ENCODE data around the gene VPS35L. TPM values are rescaled to one million over a fixed set of nuclear protein-coding genes. Genes with fewer than 3 reads are reported as not detected.
"Not testable (repeated sequence)": the region's sequence is repeated elsewhere in the genome, so short reads cannot be mapped to it uniquely, and the experiment has no call there.

VPS35L gene
- total RNA-seq, 2 donors from 2014 or later = 31.3 to 34.3 TPM

GRCh38 chr16:19716183-19716582 lies 160.7 kb downstream of the VPS35L start:
- intact Hi-C loops (cut with DNase I) = loop anchor here in 1 of 2 donors (10.0 kb wide), 1 partner anchor 169 kb away; the partner anchor contains the start of gene GPRC5B
- no peak for DNase-seq
- no peak for ATAC-seq

DNA sequence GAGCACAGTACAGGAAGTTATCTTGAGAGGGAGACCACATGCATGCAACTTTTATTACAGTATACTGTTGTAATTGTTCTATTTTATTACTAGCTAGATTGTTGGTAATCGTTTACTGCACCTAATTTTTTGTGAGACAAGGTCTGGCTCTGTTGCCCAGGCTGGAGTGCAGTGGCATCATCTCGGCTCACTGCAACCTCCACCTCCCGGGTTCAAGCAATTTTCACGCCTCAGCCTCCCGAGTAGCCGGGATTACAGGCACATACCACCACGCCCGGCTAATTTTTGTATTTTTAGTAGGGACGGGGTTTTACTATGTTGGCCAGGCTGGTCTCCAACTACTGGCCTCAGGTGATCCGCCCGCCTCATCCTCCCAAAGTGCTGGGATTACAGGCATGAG lies 161.2 kb downstream of the VPS35L start:
- not testable (repeated sequence) for ATAC-seq
- intact Hi-C loops (cut with DNase I) = loop anchor here in 1 of 2 donors (10.0 kb wide), 1 partner anchor 168 kb away; the partner anchor contains the start of gene GPRC5B

DNA sequence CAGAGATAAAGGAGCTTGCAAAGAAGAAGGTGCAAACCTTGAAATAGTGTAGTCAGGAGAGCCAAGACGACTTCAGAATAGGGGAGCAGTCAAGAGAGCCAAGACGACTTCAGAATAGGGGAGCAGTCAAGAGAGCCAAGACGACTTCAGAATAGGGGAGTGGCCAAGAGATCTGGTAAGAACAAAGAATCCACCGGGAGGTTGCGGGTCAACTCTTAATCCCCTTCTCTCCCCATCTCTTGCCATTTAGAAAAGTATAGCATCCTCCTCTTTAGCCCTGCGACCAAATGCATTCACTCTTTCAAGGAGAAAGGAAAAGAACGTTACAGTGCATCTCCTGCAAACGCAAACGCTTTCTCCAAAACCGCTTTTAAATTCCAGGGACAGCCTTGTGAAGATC lies 161.8 kb downstream of the VPS35L start:
- ATAC-seq (no peak), DNase-seq (no peak)
- intact Hi-C loops (cut with DNase I) = loop anchor here in 1 of 2 donors (10.0 kb wide), 1 partner anchor 167 kb away; the partner anchor contains the start of gene GPRC5B

More for the DNA sequence above, 161.2 kb downstream of the VPS35L start:
- not testable (repeated sequence) for DNase-seq

DNA sequence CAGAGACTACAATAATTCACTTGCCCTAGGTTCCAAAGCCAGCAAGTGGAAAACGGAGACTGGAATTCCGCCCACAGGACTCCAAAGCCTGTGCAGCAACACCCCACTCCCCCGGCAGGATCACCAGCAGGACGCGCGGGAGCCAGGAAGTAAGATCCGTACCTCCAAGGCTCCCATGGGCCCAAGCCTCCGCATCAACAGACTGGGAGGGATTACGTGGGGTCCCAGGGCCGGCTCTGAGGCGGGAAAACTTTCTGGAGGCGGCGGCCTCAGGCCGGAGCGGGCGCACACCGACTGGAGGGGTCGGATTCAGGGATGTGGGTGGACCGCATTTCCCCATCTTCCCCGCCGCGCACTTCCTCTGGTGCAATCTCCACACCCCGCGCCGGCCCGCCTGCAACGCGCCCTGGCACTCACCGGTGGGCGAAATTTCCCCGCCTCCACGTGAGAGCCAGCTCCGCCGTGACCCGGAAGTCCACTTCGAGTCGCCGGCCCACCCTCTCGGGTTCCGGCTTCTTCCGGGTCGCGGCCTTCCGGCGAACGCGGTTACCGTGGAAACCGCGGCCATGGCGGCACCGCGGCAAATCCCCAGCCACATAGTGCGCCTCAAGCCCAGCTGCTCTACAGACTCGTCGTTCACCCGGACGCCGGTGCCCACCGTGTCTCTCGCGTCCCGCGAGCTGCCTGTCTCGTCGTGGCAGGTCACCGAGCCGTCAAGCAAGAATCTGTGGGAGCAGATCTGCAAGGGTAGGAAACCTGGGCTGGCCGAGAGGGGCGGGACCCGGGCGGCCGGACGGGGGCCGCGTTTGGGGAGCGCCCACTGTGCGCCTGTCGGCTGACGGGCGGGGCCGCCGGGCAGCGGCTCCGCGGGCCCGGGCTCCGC lies 162.5 kb downstream of the VPS35L start, which contains the start of the genes IQCK and KNOP1:
Gene IQCK (plus strand): TSS at position 531 of the 883 bp plus-strand sequence. CDS start 36 bp downstream, at position 567.
Gene KNOP1 (minus strand): TSS at position 487 of the 883 bp plus-strand sequence. CDS start 3,192 bp downstream, outside the sequence.
- DNase-seq = peak; percentile 95
- intact Hi-C loops (cut with DNase I) = loop anchor here (2.0 to 10.0 kb wide), 2 partner anchors 167 kb away; partner anchors contain the start of gene GPRC5B (in 2 of the 2)
- peak; percentile 98 for ATAC-seq

DNA sequence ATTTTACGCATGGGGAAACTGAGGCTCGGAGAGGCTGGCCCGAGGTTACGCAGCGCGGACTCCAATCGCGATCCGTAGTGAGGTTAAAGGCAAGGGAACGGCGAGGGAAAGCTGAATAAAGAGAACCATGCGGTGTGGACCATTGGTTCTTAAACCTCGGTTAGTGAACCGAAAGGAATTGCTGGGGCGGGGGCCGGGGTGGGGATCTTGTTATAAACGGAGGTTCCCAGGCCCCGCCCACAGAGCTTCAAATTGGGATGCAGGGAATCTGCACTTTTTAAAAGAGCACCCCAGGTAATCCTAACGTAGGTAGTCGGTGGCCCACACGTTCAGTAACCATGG lies 163.1 kb downstream of the VPS35L start:
- intact Hi-C loops (cut with DNase I) = loop anchor here (2.0 to 10.0 kb wide), 2 partner anchors 166 kb away; partner anchors contain the start of gene GPRC5B (in 2 of the 2)
- ATAC-seq = no peak
- no peak for DNase-seq

DNA sequence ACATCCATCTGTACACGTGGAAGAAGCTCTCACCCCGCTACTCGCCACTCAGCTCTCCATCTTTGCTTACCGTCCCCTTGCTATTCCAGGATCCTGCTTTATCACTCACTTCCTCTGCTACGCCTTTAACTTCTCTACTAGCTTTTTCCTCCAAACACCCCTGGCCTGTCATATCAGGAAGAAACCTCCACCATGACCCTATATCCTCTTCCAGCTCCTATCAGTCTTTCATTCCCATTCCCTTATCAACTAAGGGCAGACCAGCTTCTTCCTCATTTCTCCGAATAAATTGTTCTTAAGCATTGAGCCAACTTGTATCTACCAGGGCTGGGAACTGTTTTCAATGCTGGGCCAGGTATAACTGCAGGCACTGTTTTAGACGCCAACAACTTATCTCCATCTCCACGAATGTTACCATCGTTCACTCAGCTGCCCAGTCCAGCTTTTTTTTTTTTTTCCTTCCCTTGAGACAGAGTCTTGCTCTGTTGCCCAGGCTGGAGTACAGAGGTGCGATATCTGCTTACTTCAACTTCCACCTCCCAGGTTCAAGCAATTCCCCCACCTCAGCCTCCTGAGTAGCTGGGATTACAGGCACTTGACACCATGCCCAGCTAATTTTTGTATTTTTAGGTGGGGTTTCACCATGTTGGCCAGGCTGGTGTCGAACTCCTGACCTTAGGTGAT lies 166.9 kb downstream of the VPS35L start:
- intact Hi-C loops (cut with DNase I) = no loop called here
- no peak for DNase-seq
- no peak for ATAC-seq

DNA sequence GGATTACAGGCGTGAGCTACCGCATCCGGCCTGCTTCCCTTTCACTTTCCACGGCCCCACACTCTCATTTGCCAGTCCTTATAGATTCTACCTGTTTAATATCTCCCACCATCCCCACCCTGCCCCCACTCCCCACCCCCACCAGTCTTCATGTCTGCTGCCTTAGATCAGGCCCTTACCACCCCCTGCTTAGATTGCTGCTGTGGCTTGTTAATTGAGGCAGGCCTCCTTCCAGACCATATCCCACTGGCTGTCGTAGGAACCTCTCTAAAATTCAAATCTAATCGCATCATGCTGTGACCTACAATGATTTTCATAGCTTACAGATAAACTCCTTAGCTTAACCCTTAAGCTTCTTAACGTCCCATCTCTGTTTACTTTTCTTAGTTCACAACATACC lies 167.5 kb downstream of the VPS35L start:
- DNase-seq (no peak), ATAC-seq (no peak)
- intact Hi-C loops (cut with DNase I) = no loop called here

GRCh38 chr16:19728636-19728965 lies 173.1 kb downstream of the VPS35L start:
- no peak for ATAC-seq
- no peak for DNase-seq
- intact Hi-C loops (cut with DNase I) = no loop called here

DNA sequence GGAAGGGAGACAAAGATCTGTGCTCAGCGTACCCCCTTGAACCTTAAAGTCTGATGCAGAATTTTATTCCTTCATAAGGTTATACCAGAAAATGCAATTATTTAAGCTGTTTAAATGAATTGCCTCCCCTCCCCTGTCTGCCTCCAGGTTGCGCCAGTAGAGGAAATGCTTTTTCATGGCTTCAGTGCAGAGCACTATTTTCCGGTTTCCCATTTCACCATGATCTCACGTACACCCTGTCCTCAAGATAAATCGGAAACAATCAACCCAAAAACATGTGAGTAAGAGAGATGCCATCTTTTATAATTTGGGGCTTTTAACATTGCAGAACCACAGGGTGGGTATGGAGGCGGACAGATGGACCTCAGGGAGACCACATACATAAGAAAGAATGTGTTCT lies 178.0 kb downstream of the VPS35L start:
- DNase-seq (no peak), ATAC-seq (no peak)
- intact Hi-C loops (cut with DNase I) = no loop called here

DNA sequence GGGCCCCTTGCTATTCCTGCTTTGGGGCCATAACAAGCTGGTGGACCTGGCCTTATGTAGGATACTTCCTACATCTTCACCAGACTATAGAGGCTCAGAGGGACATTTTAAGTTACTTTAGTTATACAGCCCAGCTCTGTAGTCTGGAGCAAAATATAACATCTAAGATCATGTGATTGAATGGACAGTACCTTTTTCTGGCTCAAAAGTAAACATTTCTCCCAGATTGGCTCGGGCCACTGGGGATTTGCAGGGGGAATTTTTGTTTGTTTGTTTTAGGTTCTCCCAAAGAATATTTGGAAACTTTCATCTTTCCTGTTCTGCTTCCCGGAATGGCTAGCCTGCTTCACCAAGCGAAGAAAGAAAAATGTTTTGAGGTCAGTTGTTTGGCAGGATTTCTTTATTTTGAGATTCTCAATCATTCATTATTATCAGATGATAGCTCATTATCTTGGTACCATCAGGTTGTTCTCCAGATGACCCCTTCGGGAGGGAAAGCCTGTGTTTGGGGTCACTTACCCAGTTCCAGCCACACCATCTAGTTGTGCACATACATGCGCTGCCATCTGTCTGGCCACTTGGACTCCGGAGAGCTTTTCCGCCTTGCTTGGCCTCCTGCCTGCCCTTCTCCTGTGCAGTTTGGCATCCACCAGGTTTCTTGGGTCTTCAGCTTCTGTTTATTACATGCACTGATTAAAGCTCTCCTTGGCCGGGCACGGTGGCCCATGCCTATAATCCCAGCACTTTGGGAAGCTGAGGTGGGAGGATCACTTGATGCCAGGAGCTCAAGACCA lies 179.8 kb downstream of the VPS35L start:
- no peak for ATAC-seq
- DNase-seq = peak; percentile 38
- intact Hi-C loops (cut with DNase I) = no loop called here

GRCh38 chr16:19737306-19738038 lies 182.0 kb downstream of the VPS35L start:
- no peak for ATAC-seq
- DNase-seq = no peak
- intact Hi-C loops (cut with DNase I) = no loop called here

DNA sequence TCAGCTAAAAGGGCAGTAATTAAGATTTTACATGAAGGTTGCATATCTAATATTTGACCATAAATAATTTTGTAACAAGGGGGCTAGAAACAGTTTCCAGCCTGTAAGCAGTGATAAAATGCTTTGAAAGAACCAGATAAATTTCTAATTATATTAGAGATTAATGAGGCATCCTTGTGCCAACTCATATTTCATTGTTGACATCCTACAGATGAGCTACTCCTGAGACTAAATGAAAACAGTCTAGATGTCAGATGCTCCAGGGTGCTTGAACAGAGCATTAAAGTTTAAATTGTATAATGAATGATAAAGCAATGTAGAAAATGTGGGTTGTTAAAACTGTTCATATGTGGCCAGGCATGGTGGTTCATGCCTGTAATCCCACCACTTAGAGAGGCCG lies 185.9 kb downstream of the VPS35L start:
- ATAC-seq (no peak), DNase-seq (no peak)
- intact Hi-C loops (cut with DNase I) = no loop called here

GRCh38 chr16:19743816-19744159 lies 188.3 kb downstream of the VPS35L start:
- DNase-seq (no peak), ATAC-seq (no peak)
- intact Hi-C loops (cut with DNase I) = no loop called here

GRCh38 chr16:19744670-19745069 lies 189.2 kb downstream of the VPS35L start:
- intact Hi-C loops (cut with DNase I) = no loop called here
- ATAC-seq = no peak
- no peak for DNase-seq

- no peak for ATAC-seq
- DNase-seq = no peak
- intact Hi-C loops (cut with DNase I) = no loop called here
These were observed 189.9 kb downstream of the VPS35L start for GRCh38 chr16:19745286-19746010.

GRCh38 chr16:19746561-19746960 lies 191.1 kb downstream of the VPS35L start:
- intact Hi-C loops (cut with DNase I) = no loop called here
- DNase-seq (no peak), ATAC-seq (no peak)

DNA sequence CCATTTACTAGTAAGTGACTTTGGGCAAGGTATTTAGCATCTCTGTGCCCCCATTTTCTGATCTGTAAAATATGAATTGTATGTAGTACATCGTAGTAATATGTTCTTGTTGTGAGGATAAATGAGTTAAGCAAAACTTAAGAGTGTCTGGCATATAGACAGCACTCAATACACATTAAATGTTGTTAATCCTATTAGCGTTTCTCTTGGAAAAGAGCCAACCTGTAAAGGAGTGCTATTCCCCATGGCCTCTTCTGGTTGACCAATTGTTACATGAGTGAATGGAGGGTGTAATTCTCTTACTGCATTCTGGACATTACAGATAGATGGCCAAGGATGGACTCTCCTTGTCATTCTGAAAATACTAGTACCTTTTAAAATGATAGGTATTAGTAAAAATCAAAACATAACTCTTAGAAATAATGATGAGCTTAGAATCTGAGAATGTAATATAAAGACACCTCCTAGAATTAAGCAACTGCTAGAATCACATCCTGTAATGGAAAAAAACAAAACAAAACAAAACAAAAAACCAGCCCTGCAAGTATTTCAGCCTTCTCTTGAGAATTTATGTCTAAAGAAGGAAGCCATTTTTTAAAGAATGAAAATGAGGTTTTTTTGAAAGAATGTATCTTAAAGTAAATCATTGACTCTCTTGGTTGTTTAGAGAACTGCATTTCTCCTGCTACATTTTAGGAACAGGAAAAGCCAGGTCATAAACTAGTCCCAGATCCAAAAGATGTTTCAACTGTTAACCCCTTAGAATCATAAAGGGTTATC lies 193.1 kb downstream of the VPS35L start:
- ATAC-seq = no peak
- no peak for DNase-seq
- intact Hi-C loops (cut with DNase I) = no loop called here

All from left cardiac atrium (tissue), 4 donors.